ENCODE data around the gene SMAD4.
"Not testable (repeated sequence)": the region's sequence is repeated elsewhere in the genome, so short reads cannot be mapped to it uniquely, and the experiment has no call there.

Gene SMAD4

GRCh38 chr18:51029694-51030536, at the start of gene SMAD4:
TSS of gene SMAD4 (plus strand) at chr18:51030213. CDS start at chr18:51047047, 16,834 bp downstream.
- peak; percentile 94 for DNase-seq (ENCODE audit: low spot score)

- no peak for DNase-seq (ENCODE audit: low spot score)
Measured at GRCh38 chr18:50981381-50981780, 48.6 kb upstream of the SMAD4 start.

- no peak for DNase-seq (ENCODE audit: low spot score)
Measured at GRCh38 chr18:50982086-50982801, 47.8 kb upstream of the SMAD4 start.

DNA sequence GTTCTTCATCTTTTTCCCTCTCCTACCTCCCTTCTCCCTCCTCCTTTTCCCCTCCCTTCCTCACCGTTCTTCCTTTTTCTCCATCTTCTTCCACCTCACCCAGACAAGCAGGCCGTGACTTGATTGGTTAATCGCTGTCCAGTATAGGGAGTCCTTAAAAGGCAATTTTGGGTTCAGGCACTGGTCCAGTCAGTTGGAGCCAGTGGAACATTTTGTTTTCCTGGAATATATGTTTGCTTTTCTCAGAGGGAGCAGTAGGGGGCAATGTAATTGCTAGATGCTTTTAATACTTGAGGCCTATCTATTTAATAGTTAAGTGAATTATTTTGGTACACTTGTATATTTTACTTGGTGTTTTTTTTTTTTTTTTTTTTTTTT, 47.2 kb upstream of the SMAD4 start:
- DNase-seq (ENCODE audit: low spot score) = no peak

GRCh38 chr18:50986360-50987087, 43.5 kb upstream of the SMAD4 start:
- no peak for DNase-seq (ENCODE audit: low spot score)

- DNase-seq (ENCODE audit: low spot score) = no peak
Measured at GRCh38 chr18:50987261-50987660, 42.8 kb upstream of the SMAD4 start.

- DNase-seq (ENCODE audit: low spot score) = no peak
Measured at GRCh38 chr18:50989711-50990110, 40.3 kb upstream of the SMAD4 start.

DNA sequence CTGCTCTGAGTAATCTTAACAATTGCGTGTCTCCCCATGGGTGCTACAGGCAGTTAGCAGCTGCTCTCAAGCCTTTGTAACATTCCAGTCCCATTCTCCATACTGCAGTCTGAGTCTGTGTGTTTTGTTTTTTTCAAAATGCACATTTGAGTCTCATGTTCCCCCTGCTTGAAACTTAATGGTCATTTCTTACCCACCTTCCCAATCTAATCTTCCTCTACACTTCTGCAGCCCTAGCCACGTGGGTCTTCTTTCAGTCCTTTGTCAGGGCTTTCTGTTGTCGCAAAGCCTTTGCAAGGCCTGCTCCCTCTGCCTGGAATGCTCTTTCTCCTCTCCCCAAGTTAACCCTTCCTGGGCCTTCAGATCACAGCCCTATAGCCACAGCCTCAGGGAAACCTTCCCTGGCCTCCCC, 37.7 kb upstream of the SMAD4 start:
- no peak for DNase-seq (ENCODE audit: low spot score)

- DNase-seq (ENCODE audit: low spot score) = no peak
Measured at GRCh38 chr18:50994031-50994430, 36.0 kb upstream of the SMAD4 start.

GRCh38 chr18:51003174-51003573, 26.8 kb upstream of the SMAD4 start:
- not testable (repeated sequence) for DNase-seq (ENCODE audit: low spot score)

DNA sequence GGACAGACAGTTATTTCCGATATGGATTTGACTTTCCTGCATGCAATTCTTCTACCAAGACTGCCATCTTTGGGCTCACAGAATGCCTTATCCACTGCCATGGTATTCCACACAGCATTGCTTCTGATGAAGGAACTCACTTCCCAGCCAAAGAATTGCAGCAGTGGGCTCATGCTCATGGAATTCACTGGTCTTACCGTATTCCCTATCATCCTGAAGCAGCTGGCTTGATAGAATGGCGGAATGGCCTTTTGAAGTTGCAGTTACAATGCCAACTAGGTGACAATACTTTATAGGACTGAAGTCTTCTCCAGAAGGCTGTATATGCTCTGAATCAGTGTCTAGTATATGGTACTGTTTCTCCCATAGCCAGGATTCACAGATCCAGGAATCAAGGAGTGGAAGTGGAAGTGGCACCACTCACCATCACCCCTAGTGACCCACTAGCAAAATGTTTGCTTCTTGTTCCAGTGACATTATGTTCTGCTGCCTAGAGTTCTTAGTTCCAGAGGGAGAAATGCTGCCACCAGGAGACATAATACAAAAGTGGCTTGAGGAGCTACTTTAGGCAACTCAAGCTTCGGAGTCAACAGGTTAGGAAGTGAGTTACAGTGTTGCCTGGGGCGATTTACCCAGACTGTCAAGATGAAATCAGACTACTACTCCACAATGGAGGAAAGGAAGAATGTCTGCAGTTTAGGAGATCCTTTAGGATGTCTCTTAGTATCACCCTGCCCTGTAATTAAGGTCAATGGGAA, 23.8 kb upstream of the SMAD4 start:
- DNase-seq (ENCODE audit: low spot score) = no peak

DNA sequence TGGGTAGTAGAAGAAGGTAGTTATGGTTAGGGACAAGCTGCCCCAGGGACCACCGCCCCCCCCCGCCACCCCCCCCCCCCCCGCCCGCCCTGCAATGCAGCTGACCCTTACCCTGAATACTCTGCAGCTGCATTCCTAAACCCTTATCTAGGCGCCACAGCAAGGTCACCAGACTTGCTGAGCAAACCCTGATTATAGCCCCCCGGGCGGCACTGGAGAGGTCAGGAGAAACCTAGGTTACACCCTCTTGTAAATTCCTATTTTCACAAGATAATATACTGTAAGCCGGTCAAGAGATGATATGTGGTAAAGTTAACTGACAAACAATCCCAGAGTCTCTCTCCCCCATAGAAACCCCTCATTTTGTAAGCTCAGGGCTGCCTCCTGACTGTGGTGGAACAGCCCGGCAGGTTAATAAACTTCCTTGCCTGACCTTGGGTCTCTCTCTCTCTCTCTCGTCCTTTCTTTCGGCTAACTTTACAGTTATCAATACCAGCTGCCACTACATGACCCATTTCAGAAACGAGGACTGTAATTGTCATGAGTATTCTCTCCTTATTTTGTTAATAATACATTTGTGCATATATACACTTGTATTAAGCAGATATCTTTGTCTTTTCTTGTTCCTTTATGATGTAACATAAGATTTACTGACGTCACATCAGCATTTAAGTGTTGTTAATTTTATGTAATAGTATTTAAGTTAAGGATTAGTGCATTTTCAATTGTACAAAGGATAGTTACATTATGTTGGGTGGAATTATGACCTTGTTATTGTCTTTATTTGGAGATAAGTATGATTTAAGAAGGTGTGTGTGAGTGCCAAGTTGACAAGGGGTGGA, 22.8 kb upstream of the SMAD4 start:
- no peak for DNase-seq (ENCODE audit: low spot score)

- DNase-seq (ENCODE audit: low spot score) = no peak
Measured at GRCh38 chr18:51007790-51008139, 22.2 kb upstream of the SMAD4 start.

DNA sequence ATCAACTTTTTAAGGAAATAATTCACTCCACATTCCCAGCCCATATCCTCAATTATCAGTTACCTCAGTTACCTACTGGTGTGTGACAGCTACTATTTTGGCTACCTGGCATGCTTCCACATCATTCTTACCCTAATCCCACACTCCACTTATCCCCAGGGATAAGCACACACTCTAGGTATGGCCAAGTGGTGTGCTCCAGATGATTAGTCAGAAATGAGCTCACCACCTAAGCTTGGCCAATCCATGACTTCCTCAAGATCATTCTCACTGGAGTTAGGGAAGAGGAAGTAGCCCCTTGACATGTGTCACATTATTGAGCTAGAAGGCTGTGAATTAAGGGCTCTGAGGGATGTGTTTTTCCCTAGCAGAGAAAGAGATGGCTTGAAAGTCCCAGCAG, 20.9 kb upstream of the SMAD4 start:
- DNase-seq (ENCODE audit: low spot score) = no peak

GRCh38 chr18:51010218-51010617, 19.8 kb upstream of the SMAD4 start:
- DNase-seq (ENCODE audit: low spot score) = no peak

DNA sequence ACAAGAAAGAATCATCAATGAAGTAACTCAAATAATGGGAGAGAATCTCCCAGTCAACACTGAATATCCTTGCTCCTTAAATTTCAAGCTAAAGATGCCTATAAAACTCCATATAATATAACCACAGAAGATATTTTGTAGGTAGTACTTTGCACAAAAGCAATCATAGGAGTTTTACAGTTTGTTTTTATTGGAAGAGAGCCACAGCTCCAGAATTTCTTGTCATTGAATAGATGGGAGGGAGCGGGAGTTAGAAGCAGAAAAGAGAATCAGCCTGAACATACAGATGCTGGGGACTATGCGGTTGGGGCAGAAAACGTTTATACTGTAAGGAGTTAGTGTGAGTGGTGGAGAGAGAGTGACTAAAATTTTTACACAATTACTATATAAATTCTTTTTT, 18.3 kb upstream of the SMAD4 start:
- DNase-seq (ENCODE audit: low spot score) = no peak

GRCh38 chr18:51012441-51012840, 17.6 kb upstream of the SMAD4 start:
- DNase-seq (ENCODE audit: low spot score) = no peak

DNA sequence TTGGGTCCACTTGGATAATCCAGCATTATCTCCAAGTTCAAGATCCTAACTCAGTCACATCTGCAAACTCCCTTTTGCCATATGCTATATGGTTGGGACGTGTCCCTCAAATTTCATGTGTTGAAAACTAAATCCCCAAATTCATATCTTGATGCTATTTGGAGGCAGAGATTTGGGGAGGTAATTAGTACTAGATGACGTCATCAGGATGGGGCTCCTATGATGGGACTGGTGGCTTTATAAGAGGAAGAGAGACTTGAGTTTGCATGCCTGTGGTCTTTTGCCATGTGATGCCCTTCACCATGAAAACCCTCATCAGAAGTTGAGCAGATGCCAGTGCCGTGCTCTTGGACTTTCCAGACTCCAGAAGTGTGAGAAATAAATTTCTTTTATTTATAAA, 16.8 kb upstream of the SMAD4 start:
- no peak for DNase-seq (ENCODE audit: low spot score)

- no peak for DNase-seq (ENCODE audit: low spot score)
Measured at GRCh38 chr18:51017140-51017879, 12.7 kb upstream of the SMAD4 start.

GRCh38 chr18:51020536-51020935, 9.5 kb upstream of the SMAD4 start:
- DNase-seq (ENCODE audit: low spot score) = no peak

All from COLO829 (cell line).